IPS-18c (cell line): Measurements from ENCODE around the gene MKNK1.

ENCODE experiments used
- H3K4me3 ChIP-seq: 2 replicates; pipeline ENCODE4 v1.7.0; 2013; ENCODE audit warnings: low read depth, mild to moderate bottlenecking, low read length, moderate library complexity; ENCODE audit not compliant: insufficient read depth
- H3K9me3 ChIP-seq: one replicate; pipeline ENCODE4 v1.6.1; 2013; ENCODE audit warnings: mild to moderate bottlenecking, low read length, moderate library complexity; ENCODE audit not compliant: control insufficient read depth, insufficient read depth

The MKNK1 gene

GRCh38 chr1:46581681-46582455 is 22.2 kb downstream of the MKNK1 start:
- Histone ChIP-seq H3K9me3 (no peaks in the 10 kb centered on the region), H3K4me3 (no peak overlapping the region)

GRCh38 chr1:46580140-46580903 is 23.7 kb downstream of the MKNK1 start:
- Histone ChIP-seq H3K4me3 (no peak overlapping the region), H3K9me3 (no peaks in the 10 kb centered on the region)

GRCh38 chr1:46577671-46578070 is 26.4 kb downstream of the MKNK1 start:
- Histone ChIP-seq H3K4me3 (no peak overlapping the region), H3K9me3 (no peaks in the 10 kb centered on the region)

DNA sequence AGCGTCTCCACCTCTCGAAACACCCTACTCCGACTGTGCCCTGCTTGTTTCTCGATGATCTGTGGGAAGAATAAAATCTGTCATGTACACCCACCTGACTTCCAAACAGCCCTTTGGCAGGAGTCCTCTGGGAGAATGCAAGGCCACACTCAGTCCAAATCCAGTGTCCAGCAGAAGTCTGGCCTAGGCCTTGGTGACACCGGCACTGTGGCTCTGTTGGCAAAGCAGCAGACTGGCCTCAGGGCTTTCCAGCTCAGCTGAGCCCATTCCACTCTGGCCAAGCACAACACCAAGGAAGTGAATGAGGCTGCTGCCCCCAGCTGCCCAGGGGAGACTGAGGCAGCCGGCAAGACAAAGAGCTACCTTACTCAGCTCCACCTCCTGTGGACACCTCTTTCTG is 27.5 kb downstream of the MKNK1 start:
- Histone ChIP-seq H3K9me3 (no peaks in the 10 kb centered on the region), H3K4me3 (no peak overlapping the region)

DNA sequence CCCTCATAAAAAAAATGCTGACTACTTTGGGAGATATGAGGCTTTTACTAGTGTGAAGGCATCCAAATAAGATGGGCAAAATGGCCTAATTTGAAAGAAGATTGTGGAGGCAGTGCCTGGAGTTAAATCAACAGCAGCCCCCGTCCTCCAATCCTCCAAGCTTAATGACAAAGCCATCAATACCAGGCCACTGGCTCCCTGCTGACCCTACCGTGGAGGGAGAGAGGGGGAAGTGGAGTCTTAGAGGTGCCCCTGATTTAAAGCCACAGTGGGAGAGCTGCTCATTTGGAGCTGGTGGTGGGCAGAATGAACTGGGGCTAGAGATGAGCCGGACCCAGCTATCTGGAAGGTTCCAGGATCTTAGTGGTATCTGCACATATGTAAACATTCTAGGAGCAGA is 28.3 kb downstream of the MKNK1 start:
- Histone ChIP-seq H3K4me3 (no peak overlapping the region), H3K9me3 (no peaks in the 10 kb centered on the region)

GRCh38 chr1:46575300-46575699 is 28.8 kb downstream of the MKNK1 start:
- H3K4me3 ChIP-seq: no peak overlapping the region

DNA sequence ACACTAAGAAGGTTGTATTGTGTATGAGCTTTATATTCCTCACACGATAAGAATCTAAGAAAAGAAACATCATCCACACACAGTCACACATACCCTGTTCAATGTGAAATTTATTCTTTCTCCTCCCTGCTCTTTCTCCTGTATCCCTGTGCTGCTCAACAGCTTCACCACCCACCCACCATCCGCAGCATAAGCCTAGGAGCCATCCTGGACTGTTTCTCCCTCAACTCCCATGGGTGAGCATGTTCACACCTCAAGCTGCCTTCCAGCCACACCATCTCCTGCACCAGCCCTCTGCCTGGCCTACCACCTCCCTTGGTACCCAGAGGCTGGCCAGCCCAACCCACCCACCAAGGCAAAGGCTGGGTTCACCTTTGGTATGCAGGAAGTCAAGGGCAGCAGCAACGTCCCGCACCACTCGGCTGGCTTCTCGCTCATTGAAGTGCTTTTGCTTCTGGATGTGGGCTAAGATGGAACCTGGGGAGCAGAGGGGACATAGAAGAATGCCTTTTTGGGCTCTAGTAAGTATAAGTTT is 32.3 kb downstream of the MKNK1 start:
- Histone ChIP-seq H3K4me3 (no peak overlapping the region), H3K9me3 (no peaks in the 10 kb centered on the region)

More at GRCh38 chr1:46575300-46575699, 28.8 kb downstream of the MKNK1 start:
- no peaks in the 10 kb centered on the region for H3K9me3 ChIP-seq

DNA sequence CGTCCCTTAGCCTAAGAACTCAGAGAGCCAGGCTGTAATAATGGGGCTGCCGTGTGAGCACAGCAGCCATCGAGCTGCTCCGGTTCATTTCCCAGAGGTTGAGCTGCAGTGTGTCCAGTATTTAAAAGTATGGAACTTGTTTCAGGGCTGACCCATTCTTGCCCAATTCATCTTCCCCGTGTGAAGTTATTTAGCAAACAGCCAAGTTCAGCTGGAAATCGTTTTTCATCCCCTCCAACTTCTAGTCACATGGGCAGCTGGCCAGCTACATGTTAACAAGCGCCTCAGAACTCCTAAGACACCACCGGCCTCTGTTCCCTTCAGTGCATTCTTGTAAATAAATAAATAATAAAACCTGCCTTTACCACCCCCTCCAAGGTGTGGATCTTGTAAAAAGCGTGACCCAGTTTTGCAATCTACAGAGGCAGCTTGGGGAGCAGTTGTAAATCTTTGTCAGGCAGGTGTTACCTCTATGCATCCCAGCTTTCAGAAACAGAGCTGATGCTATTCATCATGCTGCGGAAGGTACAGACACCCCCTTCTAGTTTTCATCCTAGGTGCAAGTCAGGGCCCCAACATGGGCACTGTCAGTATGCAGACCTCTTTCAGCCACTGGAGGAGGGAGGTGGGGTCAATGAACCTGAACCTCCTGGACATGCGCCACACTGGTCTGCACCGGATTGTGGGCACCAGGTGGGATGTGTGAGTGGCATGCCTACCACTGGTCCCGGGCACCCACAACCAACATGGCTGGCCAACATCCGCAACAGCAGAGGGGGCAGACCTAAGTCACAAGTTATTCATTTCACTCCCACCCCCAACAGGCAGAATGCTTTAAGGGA is 34.0 kb downstream of the MKNK1 start:
- H3K9me3 ChIP-seq: no peaks in the 10 kb centered on the region

DNA sequence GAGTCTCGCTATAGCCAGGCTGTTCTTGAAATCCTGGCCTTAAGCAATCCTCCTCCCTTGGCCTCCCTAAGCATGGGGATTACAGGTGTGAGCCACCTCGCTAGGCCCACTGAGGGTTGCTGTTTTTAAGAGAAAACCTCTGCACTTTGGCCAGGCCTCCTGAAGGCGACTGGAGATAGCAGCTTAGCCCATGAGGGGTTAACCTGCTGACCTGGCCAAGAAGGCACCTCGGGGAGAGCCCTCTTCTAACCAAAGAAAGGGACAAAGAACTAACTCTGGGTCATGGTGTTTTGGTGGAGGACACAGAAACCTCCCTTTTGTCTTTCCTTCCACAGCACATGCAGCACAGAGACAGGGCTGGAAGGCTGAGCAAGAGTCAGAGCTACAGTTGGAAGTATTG is 35.0 kb downstream of the MKNK1 start:
- no peak overlapping the region for H3K4me3 ChIP-seq
- H3K9me3 ChIP-seq: no peaks in the 10 kb centered on the region

More for the DNA sequence above, 34.0 kb downstream of the MKNK1 start:
- H3K4me3 ChIP-seq: no peak overlapping the region

DNA sequence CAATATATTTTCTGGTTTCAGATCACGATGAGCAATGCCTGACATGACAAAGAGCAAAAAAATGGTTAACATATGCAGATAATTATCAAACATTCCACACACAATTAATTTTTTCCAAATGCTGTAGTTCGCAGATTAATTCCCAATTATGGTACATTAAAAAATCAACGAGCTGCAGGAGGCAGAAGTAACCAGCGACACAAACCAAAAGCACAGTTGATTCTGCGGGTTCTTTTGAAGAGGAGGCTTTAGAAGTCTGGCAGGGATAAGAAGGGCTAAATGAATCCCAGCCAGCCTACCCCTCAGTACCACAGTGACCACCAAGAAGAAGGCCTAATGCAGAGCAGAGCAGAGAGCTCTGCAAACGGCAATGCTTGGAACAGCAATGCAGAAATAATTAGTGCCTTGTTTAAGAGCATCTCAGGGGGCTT is 35.6 kb downstream of the MKNK1 start:
- H3K4me3 ChIP-seq: no peak overlapping the region
- H3K9me3 ChIP-seq: no peaks in the 10 kb centered on the region

GRCh38 chr1:46563341-46563740 is 40.7 kb downstream of the MKNK1 start:
- no peak overlapping the region for H3K4me3 ChIP-seq
- no peaks in the 10 kb centered on the region for H3K9me3 ChIP-seq

DNA sequence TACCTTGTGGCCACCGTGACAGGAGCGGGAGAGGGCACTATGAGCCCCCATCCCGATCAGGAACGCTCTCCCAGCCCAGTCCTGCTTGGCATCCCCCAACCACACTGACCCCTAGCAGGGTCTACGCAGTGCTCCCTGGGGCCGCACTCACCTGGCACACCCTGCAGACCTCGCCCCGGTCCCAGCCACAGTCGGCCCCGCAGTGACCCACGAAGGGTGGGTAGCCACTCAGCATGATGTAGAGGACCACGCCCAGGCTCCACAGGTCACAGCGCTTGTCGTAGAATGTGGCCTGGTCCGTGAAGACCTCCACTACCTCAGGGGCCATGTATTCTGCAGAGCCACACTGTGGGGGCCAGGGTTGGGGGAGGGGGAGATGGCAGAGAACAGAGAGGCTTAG is 41.6 kb downstream of the MKNK1 start:
- H3K4me3 ChIP-seq: no peak overlapping the region
- no peaks in the 10 kb centered on the region for H3K9me3 ChIP-seq

GRCh38 chr1:46558966-46559365 is 45.1 kb downstream of the MKNK1 start:
- Histone ChIP-seq H3K4me3 (no peak overlapping the region), H3K9me3 (no peaks in the 10 kb centered on the region)

GRCh38 chr1:46558141-46558963 is 45.7 kb downstream of the MKNK1 start:
- Histone ChIP-seq H3K4me3 (no peak overlapping the region), H3K9me3 (peaks cover 2% of the 10 kb centered on the region)

DNA sequence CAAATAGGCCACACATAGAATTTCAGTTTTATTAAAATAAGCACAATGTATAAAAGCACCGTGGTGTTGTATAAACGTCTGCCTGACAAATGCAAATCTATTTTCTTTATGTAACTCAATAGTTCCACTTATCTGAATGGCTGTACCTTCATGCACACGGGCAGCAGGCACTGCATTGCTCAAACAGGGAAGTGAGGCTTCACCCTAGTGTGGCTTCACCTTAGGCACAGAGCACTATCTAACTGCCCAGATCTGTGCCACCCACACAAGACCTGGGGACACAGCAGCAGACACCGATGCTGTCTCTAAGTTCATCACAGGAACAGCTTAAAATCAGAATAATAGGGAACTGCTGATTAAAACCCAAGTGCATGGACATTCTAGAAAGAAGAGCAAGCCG is 46.7 kb downstream of the MKNK1 start:
- Histone ChIP-seq H3K9me3 (peaks cover 2% of the 10 kb centered on the region), H3K4me3 (no peak overlapping the region)

- Histone ChIP-seq H3K9me3 (peaks cover 2% of the 10 kb centered on the region), H3K4me3 (no peak overlapping the region)
Measured at GRCh38 chr1:46556822-46557221, 47.2 kb downstream of the MKNK1 start.
